Gastroesophageal sphincter (tissue), 3 donors: Measurements from ENCODE around the gene RAI1.

Source experiments
- EP300 ChIP-seq: sonication (generic); formaldehyde crosslinking; IDR thresholded peaks from one replicate; pipeline ENCODE4 v1.6.1; 2017; ENCODE audit warnings: antibody characterized with exemption, mild to moderate bottlenecking
- POLR2A ChIP-seq, 2 donors: fragments of 450-650 bp; IDR thresholded peaks; one replicate each; pipeline ENCODE4 v1.6.1; 2017; ENCODE audit warnings: antibody characterized with exemption in 2 of 2, mild to moderate bottlenecking in 2 of 2, moderate library complexity in 1 of 2
- POLR2AphosphoS5 ChIP-seq: sonication (generic); formaldehyde crosslinking; IDR thresholded peaks from one replicate; pipeline ENCODE4 v1.6.1; 2017; ENCODE audit warnings: antibody characterized with exemption
- TF ChIP-seq, protein P1 (sequence below), 4 experiments: fragments of 200-600 bp in 2 of 4; fragments of 450-650 bp in 2 of 4; sonication (generic) in 1 of 4; IDR thresholded peaks; one replicate each; pipeline ENCODE4 v1.5.1; 2017 to 2019; ENCODE audit warnings: antibody characterized with exemption in 4 of 4, mild to moderate bottlenecking in 2 of 4, moderate library complexity in 2 of 4

DNA sequence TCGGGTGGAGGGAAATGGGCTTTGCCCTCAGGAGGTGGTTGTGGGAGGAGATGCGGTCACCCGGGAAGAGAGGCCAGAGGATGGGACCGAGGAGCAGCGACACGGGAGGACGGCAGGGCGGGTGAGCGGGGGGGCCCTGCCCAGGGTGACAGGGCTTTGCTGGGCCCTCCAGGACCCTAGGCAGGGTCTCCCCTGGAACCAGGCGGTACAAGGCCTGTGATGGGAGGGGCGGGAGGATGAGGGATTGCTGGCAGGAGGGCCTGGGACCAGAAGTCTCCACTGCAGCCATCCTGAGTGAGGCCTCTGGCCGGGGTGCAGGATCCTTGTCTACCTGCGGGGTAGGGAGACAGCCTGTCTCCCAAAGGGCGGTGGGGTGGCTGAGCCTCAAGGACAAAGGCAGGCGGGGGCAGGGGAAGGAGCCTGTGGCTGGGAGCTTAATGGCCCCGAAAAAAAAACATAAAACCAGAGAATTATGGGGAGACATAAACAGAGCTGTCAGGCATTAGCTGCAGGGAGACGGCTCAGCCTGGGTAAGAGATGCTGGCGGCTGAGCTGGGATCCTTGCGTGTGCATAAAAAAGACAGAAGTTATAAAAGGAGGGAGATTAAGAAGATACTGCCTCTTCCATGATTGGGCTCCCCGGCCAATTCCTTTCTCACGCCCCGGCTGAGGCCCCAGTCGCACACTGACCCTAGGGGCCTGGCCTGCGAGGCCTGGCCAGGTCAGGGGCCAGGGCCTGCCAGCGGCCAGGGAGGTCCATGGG lies 88.8 kb downstream of the RAI1 start:
- TF ChIP-seq POLR2A (IDR thresholded peaks at IDR 0.05) (no peak), EP300 (no peak), POLR2AphosphoS5 (no peak)
- TF ChIP-seq, protein P1, sequence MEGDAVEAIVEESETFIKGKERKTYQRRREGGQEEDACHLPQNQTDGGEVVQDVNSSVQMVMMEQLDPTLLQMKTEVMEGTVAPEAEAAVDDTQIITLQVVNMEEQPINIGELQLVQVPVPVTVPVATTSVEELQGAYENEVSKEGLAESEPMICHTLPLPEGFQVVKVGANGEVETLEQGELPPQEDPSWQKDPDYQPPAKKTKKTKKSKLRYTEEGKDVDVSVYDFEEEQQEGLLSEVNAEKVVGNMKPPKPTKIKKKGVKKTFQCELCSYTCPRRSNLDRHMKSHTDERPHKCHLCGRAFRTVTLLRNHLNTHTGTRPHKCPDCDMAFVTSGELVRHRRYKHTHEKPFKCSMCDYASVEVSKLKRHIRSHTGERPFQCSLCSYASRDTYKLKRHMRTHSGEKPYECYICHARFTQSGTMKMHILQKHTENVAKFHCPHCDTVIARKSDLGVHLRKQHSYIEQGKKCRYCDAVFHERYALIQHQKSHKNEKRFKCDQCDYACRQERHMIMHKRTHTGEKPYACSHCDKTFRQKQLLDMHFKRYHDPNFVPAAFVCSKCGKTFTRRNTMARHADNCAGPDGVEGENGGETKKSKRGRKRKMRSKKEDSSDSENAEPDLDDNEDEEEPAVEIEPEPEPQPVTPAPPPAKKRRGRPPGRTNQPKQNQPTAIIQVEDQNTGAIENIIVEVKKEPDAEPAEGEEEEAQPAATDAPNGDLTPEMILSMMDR (IDR thresholded peaks at IDR 0.05), result no peak
